RKO (cell line): ENCODE measurements around the gene PWWP3B.
"Not testable (repeated sequence)": the region's sequence is repeated elsewhere in the genome, so short reads cannot be mapped to it uniquely, and the experiment has no call there.

Source experiments
- DNase-seq: peaks from one replicate; pipeline ENCODE4 v3.0.0-alpha.2; 2016; ENCODE audit warnings: low spot score

Gene PWWP3B

DNA sequence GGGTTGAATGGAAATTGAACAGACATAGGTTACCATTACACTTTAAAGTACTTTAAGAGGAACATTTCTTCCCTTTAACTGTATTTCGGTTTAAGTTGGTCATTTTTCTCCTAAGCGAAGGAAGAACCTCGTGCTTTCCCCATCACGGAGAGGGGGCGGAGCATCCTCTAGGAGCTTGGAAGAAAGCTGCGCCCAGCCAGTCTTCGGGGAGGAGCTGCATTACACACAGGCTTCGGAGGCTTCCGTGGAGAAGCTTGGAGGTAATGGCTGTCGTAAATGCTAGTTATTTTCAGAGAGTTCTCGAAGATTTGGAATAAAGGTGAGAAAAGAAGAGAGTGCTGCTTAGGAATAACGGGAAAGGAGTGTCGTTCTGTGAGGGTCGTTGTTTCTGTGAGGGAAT, at the start of gene PWWP3B:
TSS of gene PWWP3B (plus strand) at position 199 of the 400 bp plus-strand sequence. CDS start 37,128 bp downstream, outside the sequence.
- DNase-seq, result no peak

GRCh38 chrX:106139048-106139447, 29.1 kb upstream of the PWWP3B start:
- DNase-seq, result no peak

DNA sequence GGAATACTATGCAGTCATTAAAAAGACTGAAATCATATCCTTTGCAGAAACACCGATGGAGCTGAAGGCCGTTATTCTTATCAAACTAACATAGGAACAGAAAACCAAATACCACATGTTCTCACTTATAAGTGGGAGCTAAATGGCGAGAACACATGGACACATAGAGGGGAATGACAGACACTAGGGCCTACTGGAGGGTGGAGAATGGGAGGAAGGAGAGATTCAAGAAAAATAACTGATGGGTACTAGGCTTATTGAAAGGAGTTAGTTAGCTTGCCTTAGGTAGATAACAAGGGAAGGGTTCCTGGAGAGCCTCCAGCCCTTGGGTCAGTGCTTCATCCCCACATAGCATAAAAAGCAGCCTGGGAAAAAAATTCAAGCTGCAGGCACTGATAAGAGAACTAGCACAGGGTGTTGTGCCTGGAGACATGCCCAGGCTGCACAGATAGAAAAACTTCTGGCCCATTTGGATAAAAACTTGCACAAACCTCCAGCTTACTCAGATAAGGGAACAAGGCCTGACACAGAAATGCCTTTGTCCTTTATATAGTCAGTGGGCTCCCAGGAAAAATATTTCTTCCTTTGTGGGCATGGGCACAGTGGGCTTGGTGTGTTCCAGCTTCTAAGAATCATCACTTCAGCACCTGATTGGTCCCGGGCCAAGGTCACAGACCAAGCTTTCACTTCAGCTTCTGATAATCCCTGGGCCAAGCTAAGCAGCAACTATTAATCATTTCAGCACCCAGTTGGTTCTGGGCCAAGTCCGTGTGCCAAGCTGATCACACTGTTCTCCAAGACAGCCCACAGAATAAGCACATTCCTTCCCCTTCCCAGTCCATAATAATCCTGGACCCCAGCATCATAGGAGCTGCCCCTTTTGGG, 23.1 kb upstream of the PWWP3B start:
- no peak for DNase-seq

- DNase-seq, result no peak
Measured at GRCh38 chrX:106150701-106151100, 17.4 kb upstream of the PWWP3B start.

GRCh38 chrX:106159861-106160282, 8.2 kb upstream of the PWWP3B start:
- DNase-seq, result no peak

DNA sequence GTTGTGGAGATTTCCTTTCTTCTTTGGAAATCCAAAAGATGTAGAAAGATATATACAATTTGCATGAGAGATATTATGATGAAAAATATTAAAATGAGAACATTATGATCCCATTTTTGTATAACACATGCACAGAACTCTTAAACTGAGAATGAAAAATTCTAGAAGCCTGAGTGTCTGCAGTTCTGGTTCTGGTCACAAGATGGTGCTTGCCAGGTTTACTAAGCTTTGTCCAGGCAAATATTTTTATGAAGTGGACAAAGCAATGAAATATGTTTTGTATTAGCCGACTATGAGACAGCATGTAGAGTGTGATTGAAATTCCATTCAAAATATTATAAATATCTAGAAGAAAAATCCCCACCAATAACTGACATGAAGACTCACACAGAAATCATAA, 2.2 kb downstream of the PWWP3B start:
- DNase-seq, result peak; percentile 50

DNA sequence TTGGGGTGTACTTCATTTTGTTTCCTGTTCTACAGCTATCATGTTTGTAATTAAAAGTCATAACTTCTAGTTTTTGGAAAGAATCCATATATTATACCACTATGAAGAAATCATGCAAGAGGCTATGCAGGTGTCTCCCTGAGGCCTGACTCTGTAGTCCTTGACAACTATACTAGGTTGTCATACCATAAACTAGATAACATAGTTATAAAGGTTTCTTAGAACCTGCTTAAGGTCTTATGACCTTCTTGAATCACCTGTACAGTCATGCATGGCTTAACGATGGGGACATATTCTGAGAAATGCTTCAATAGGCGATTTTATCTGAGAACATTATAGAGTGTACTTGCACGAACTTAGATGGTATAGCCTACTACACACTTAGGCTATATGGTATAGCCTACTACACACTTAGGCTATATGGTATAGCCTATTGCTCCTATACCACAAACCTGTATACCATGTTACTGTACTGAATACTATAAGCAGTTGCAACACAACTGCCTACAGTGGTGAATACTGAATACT, 3.3 kb downstream of the PWWP3B start:
- no peak for DNase-seq

GRCh38 chrX:106177106-106177981, 9.2 kb downstream of the PWWP3B start:
- DNase-seq, result no peak

- no peak for DNase-seq
Measured at GRCh38 chrX:106177982-106178321, 9.8 kb downstream of the PWWP3B start.

DNA sequence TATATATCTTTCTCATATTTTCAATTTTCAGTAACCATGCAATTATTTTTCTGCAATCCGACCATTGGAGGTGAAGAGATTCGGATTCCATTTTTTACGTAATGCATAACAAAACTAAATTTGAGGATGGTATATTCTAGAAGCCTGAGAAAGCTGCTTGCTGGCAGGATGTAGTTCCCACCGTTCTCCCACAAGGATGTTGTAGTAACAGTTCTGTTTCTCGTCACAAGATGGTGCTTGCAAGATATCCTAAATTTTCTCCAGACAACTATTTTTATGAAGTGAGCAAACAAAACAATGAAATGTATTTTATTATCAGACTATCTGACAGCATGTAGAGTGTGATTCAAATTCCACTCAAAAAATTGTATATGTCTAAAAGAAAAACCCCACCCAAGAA, 10.7 kb downstream of the PWWP3B start:
- DNase-seq, result peak; percentile 8

DNA sequence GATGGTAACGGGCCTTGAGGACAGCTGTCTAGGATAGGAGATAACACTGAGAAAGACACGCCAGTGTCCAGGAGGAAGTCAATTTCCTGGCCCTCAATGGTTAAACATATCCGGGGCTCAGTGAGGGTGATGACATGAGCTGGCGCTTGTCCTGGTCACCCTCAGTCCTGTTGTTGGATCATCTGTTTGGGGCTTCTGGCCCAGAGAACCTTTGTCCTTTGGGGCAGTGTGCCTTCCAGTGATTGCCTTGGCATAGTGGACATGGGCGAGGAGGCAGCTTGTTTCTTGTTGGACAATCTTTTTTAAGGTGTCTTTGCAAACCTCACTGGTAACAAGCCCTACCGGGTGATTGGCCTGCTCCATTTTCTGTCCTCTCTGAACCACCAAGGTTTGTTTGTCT, 15.6 kb downstream of the PWWP3B start:
- DNase-seq, result not testable (repeated sequence)

GRCh38 chrX:106201502-106202178, 33.5 kb downstream of the PWWP3B start:
- no peak for DNase-seq

DNA sequence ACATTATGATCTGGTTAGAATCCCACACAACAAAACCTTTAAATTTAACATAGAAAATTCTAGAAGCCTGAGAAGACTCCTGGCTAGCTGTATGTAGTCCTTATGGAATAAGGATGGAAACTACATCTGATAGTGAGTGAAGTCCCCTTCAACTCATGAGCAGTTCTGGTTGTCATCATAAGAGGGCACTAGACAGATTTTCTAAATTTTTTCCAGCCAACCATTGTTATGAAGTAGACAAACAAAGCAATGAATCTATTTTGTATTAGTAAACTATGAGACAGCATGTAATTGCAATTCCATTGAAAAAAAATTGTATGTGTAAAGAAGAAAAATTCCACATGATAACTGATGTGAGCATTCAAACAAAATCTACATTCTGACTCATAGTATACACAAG, 35.2 kb downstream of the PWWP3B start:
- no peak for DNase-seq

GRCh38 chrX:106208154-106208553, 40.0 kb downstream of the PWWP3B start:
- no peak for DNase-seq
